ENCODE data around the gene OR5K1.

Gene OR5K1

DNA sequence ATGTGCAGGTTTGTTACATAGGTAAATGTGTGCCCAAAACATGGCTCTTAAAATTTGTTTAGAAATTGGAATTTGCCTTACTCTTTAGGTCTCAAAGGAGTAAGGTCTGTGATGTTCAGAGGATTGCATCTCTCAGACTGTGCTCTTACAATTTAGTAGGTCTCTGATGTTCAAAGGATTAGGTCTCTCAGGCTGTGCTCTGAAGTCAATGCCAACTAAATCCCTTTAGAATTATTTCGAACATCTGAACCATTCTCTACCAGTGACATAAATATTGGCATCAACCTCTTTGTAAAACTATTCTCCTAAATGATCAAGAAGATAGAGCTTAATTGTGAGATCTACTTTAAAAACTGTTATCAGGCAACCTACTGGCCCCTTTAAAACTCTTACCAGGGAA is at the start of gene OR5K1:
Gene OR5K1, plus strand, starts transcription at position 301 of the 400 bp plus-strand sequence. CDS start 6,376 bp downstream, outside the sequence.
- DNase-seq (ENCODE audit: low spot score), result no peak

DNA sequence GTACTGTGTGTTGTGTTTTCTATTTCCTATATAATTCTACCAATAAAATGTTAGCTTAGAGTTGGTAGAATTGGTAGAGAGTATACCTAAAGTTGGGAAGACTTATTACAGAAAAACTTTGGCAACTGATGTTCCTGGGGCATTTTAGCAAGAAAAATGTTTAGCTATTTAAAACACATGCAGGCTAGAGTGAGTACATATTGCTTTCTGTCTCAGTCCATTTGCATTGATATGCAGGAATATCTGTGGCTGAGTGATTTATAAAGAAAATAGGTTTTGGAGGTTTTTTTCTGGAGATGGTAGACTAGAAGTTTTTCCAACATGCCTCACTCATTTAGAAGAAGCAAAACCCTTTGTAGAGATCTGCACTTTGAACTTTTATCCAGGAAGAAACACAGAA is 30.4 kb upstream of the OR5K1 start:
- DNase-seq (ENCODE audit: low spot score), result no peak

DNA sequence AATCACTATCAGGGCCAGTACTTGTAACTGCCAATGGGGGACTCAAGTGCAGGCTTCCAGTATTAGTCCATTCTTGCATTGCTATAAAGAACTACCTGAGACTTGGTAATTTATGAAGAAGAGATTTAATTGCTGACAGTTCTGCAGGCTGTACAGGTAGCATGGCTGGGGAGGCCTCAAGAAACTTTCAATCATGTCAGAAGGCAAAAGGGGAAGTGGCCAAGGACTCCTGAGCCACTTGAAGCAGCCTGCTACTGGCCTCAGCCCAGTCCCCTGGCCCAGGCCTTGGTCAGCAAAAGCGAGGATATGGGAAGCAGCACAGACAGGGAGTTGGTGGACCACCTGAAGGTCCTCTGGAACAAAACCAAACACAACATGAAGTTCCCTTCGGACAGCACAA is 29.2 kb upstream of the OR5K1 start:
- DNase-seq (ENCODE audit: low spot score), result no peak

DNA sequence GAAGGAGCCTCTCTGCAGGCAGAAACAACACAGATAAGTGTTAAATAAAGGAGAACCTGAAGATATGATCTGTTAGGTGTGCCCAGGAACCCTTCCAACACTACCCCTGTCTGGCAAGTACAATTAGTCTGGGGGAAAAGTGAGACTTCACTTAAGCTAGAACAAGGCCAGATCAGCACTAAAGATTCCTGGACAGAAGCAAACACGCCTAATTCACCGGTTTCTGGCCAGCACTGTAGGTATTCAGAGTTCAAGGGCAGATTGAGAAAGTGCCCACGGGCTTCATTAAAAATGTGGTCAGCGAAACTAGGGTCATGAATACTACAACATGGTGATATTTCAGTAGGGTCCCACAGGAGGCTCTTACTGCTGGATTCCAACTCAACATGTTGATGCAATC is 28.6 kb upstream of the OR5K1 start:
- DNase-seq (ENCODE audit: low spot score), result no peak

DNA sequence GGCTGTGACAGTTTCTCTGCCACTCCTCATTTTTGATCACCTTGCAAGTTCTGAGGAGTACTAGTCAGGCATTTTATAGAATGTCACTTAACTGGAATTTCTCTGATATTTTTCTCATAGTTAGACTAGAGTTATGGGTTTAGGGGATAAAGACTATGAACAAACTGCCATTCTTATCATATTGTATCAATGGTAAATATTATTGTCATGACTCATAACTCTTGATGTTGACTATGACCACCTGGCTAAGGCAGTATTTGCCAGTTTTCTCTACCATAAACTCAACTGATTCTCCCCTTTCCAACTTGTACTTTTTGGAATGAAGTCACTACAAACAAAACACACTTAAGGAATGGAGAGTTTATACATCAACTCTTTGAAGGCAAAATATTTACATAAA is 22.7 kb upstream of the OR5K1 start:
- no peak for DNase-seq (ENCODE audit: low spot score)

DNA sequence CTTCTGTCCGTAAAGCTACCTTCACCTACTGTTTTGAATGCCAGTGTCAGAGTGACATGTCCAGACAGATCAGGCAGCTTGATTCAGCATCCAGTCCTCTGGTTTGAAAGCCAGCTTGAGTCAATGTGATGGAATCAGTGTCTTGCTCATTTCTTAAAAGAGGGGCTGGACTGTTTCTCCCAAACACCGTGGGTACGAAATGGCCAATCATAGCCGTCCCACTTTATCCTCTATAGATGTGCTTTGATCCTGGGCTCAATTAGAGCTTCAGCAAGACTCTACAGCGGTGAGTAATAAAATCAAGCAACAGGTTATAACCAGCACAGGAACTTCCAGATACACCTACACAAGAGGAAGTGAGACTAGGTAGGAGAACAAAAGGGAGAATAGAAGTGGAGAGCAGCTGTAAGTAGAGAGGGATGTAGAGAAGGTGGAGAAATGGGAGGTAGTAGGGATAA is 17.0 kb upstream of the OR5K1 start:
- DNase-seq (ENCODE audit: low spot score), result no peak

DNA sequence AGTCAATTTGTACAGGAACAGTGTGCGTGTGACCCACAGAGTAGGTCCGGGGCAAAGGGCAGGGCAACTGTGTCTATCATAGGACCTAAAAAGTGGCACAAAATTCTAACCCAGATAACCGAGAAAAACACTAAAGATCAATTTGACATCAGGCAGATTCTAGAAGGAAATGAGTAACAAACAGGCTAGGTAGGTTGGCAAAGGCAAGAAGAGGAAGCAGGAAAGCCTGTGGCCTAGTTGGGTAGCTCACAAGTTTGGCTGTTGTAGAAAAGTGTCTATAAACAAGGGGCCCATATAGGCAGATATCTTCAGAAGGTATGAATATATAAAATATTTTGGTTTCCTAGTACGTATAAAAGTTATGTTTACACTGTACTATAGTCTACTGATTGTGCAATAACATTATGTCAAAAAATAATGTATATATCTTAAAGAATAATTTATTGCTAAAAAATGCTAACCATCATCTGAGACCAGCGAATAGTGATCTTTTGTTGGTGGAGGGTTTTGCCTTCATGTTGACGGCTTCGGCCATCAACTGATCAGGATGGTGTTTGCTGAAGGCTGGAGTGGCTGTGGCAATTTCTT is 13.3 kb upstream of the OR5K1 start:
- no peak for DNase-seq (ENCODE audit: low spot score)

DNA sequence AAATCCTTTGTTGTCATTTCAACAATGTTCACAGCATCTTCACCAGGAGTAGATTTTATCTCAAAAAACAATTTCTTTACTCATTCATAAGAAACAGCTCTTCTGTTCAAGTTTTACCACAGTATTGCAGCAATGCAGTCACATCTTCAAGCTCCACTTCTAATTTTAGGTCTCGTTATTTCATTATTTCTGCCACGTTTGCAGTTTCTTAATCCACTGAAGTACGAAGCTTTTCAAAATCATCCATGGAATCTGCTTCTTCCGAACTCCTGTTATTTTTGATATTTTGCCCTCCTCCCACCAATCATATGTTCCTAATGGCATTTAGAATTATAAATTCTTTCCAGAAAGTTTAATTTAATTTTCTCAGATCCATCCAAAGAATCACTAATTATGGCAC is 12.6 kb upstream of the OR5K1 start:
- no peak for DNase-seq (ENCODE audit: low spot score)

DNA sequence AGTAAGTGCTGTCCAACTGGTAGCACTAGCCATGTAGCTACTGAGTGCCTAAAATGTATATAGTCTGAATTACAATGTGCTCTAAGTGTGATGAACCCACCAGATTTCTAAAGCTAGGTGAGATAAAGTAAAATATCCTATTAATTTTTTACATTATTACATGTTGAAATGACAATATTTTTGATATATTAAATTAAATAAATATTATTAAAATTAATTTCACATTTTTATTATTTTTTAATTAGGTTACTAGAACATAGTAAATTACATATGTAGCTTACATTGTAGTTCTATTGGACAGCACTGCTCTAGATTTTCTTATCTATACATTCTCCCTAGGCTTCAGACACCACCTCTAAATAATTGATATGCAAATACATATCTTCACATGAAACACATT is 9.2 kb upstream of the OR5K1 start:
- DNase-seq (ENCODE audit: low spot score), result no peak

DNA sequence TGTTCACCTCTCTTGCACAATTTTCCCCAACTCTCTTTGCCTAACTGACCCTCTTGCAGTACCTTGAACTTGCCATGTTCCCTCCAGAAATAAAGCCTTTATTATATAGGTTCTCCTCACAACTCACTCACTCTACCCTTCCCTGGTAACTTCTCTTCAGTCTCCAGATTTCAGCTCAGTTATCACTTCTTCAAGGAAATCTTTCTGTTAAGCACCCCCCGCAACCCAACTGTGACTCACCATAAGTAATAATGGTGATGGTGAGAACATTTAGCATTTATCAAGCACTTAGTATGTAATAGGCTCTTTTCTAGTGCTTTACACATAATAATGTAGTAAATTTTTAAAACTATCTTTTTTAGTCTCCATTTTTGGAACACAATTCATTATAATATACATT is 8.1 kb upstream of the OR5K1 start:
- no peak for DNase-seq (ENCODE audit: low spot score)

DNA sequence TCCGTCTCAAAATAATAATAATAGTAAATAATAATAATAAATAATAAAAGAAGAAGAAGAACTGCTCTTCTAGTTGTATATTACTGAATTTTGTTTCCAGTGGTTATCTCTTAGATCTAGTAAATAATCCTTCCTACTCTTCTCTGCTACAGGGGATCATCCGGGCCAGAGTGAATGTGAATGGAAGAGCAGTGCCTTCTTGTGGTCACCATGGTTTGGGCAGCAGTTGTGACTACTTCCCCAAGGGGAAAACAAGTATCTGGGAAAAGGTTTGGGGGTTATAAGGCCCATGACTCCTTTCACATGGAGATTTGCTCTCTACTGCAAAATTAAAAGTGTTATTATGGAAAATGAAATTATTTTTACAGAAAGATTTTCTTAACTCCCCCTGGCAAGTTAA is 5.5 kb upstream of the OR5K1 start:
- DNase-seq (ENCODE audit: low spot score), result no peak

DNA sequence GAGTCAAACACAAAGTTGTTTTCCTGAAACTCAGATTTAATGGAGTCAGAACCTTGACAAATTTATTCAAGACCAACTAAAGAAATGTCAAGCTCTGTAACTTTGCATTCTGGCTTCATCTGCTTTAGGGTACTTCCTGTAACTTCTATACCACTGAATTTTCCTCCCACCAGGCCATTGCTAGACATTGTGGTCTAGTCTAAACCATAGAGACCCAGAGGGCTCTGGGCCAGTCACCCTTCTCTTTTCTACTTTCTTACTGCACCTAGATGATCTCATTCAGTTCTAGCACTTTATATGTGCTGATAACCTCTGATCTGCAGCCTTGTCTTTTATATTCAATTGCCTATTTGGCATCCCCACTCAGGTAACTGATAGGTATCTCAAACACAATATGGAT is 2.8 kb upstream of the OR5K1 start:
- no peak for DNase-seq (ENCODE audit: low spot score)

DNA sequence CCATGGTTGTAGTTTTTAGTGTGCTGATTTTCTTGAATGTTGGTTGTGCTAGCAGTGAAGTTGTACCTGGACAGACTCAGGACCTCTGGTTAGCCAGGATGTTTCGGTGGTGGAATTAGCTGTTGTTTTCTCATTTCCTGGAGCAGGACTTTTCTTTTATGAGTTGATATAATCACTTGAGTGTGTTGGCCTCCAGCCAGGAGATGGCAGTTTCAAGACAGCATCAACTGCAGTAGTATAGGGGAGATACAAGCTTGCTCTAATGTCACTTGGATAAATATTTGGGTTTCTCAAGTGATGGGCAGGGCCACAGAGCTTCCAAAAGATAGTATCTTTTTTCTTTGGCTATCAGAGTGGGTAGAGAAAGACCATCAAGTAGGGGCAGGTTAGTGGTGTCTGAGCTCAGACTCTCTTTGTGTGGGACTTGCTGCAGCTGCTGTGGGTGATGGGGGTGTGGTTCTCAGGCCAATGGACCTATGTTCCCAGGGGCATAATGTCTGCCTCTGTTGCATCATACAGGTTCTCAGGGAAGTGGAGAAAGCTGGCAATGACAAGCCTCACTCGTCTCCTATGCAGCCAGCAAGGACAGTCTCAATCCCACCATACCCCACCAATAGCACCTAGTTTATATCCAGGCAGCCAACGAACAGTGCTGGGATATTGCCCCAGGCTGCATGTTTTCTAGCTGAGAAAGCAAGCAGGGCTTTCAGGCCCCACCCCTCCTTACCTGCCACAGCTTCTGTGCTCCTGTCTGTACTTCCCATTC is 19.9 kb downstream of the OR5K1 start:
- DNase-seq (ENCODE audit: low spot score), result no peak

DNA sequence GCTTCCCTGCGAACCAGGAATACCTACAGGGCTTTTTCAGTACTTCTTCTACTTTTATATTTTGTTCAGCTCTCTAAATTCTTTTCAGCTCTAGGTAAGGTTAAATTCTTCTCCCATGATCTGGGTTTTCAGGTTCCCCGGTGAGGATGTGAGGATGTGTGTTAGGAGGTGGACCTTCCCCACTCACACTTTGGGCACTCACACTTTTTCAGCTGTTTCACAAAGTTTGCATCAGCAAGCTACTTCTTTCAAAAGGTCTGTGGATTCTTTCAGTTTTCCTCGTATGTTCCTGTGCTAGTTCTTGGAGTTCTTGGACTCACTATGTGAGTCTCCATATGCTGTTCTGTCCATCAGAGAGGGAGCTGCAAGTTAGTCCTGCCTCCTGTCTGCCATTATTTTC is 20.6 kb downstream of the OR5K1 start:
- no peak for DNase-seq (ENCODE audit: low spot score)

DNA sequence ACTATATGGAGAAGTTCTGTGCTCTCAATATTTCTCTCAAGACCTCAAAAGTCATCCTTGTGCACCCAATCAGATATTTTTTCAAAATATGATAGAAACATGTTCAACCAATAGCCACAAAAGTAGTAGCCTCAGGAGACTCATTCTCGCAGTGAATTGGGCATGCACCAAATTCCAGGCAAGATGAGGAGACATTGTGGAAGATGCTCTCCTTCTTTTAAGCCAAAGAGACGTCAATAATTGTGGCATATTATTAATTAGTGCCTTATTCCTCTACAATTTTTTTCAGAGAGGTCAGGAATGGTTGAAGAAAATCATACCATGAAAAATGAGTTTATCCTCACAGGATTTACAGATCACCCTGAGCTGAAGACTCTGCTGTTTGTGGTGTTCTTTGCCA is 34.4 kb downstream of the OR5K1 start, which contains the start of gene OR5K2:
Gene OR5K2, plus strand, starts transcription at position 301 of the 400 bp plus-strand sequence. Its CDS starts 0 bp downstream, at position 301.
- DNase-seq (ENCODE audit: low spot score), result no peak

DNA sequence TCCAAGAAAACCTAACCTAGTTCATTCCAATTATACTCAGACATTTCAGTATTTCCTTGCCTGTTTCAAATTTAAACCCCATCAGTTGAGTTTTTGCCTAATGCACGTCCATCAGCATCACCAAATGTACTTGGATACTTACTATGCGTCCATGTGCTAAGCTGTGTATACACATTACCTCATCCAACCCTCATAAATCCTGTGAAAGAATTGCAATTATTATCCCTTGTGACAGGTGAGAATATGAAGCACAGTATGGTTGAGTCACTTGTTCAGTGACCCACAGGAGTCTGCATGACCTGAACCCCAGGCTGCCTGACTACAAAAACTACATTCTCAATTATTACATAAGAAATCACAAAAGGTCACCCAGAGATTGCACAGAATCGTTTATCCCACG is 37.0 kb downstream of the OR5K1 start:
- no peak for DNase-seq (ENCODE audit: low spot score)

DNA sequence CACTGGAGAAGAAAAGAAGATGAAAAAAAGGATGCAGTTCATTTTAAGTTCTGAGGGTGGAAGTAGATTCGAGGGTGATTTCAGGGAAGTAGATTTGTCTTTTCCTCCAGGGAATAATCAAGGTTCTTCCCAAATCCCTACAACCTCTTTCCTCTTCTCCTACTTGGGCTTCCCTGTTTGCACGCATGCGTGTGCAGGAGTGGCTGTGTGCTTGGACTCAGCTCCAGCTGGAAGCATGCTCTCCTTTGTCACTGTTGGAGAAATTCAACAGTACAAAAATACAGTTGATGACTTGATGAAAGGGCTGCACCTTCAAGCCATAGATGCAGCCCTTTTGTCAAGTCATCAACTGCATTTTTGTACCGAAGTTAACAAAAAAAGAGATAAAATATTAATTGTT is 38.3 kb downstream of the OR5K1 start:
- no peak for DNase-seq (ENCODE audit: low spot score)

DNA sequence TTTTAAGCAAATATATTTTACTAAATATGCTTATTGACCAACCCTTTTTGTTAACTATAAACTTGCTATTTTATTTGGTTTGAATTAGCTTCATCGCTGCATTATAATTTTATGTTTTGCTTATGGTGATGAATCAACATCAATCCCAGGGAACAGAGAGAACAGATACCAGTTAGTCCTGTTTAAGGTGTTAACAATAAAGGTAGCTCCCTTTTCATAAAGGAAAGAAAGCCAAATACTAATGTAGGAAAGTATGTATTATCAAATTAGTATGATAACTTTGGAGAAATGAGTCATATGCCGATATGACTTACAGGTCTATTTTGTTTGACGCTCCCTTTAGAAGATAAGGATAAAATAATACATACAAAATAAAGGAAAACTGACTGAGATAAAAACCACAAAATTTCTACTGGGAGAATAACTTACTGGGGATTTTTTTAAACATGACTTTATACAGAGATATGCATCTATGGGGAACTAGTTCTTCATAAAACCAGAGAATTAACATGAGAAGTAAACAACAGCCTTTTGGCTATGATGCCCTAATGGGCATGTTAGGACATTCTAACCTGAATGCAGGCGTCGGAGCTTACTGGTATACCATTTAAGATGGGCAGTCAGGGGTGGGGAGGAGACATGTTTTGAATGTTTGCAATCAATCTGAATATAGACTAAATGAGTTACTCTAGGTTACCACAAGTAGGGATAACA is 39.0 kb downstream of the OR5K1 start:
- DNase-seq (ENCODE audit: low spot score), result no peak

DNA sequence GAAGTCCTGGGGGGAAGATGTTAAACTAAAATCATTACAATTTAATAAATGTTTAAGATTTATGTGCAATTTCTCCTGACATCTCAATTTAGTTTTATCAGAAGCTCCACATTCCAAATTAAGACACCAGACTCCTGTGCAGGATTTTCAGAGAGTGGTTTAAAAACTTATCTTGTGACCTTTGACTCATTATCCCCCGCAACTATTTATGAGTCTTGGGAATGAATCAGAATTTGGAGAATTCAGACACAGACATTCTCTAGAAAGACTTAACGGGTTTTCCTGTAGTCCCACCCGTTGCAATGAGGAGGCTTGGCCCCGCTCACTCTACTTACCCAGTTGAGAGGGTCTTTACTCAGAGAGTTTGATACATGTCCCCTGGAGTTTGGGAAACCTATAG is 41.5 kb downstream of the OR5K1 start:
- DNase-seq (ENCODE audit: low spot score), result no peak

DNA sequence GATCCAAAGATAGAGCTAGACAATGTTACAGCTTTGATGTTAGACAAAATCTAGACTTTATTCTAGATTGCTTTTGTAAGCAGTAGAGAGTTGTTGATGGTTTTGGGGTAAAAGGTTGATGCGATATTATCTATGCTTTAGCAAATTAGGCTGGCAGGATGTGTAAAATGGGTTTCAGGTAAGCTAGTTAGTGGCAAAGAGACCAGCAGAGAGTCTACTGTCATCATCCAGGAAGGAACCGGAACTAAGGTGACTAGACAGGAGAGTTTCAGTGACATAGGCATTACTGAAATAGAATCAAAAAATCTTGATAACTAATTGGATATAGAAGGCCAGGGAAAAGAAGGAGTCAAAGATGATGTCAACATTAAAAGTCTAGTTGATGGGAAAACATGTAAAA is 45.6 kb downstream of the OR5K1 start:
- no peak for DNase-seq (ENCODE audit: low spot score)

DNA sequence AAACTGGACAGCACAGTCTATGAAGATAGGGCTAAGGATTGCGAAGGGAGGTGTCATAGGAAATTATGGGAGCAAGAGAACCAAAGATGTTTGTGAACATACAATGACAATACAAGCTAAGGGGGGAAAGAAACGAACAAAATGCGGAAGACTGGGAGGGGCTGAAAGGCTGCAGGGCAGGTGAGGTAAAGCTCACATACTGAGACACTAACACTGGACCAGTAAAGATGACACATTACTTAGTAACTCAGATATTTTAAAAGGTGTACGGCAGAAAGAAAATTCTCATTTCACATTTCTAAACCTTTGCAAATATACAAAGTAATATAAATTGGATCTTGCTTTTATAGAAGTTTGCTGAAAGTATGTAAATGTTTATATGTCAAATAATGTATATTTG is 49.6 kb downstream of the OR5K1 start:
- no peak for DNase-seq (ENCODE audit: low spot score)

DNA sequence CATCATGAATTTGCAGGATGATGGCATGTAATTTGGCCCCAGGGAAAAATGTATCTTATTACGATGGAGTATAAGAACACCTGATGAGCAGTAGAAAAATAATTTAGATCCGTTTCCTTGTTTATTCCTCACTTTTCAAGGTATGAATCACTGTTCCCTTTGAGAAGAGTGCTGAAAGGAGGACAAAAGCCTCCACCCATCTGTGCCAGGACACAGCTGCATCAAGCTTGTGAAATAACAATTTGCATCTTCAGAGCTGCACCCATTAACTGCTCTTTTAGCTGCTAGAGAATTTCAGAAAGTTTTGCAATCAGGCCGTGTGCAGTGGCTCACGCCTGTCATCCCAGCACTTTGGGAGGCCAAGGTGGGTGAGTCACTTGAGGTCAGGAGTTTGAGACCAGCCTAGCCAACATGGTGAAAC is 50.1 kb downstream of the OR5K1 start:
- DNase-seq (ENCODE audit: low spot score), result no peak

DNA sequence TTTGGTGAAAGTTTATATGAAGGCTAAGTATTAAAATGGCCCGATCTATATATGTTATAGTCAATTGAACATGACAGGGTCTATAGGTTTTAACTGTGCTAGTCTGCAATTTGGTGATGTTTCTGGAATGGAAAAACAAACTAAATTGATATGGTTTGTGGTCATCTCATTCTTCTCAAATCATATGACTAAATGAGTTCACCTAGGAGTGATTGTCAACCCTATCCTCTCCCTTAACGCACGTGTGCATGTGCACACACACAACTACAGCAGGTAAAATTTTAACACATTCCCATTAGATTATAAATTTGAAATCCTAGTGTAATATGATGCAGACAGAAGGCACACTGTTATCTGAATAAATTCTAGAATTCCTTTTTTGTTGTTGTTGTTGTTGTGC is 50.7 kb downstream of the OR5K1 start:
- DNase-seq (ENCODE audit: low spot score), result no peak

Data from germinal center (tissue), 1 donor.